ENCODE results near the gene ATP2A2. TPM values are rescaled to one million over a fixed set of nuclear protein-coding genes. Genes with fewer than 3 reads are reported as not detected.
"Not testable (repeated sequence)": the region's sequence is repeated elsewhere in the genome, so short reads cannot be mapped to it uniquely, and the experiment has no call there.

Gene ATP2A2
- polyA plus RNA-seq, 12 donors = 253 to 764 (median 599) TPM; not detected in 1

- not testable (repeated sequence) for DNase-seq
These were observed 25.1 kb upstream of the ATP2A2 start for GRCh38 chr12:110255890-110256456.

DNA sequence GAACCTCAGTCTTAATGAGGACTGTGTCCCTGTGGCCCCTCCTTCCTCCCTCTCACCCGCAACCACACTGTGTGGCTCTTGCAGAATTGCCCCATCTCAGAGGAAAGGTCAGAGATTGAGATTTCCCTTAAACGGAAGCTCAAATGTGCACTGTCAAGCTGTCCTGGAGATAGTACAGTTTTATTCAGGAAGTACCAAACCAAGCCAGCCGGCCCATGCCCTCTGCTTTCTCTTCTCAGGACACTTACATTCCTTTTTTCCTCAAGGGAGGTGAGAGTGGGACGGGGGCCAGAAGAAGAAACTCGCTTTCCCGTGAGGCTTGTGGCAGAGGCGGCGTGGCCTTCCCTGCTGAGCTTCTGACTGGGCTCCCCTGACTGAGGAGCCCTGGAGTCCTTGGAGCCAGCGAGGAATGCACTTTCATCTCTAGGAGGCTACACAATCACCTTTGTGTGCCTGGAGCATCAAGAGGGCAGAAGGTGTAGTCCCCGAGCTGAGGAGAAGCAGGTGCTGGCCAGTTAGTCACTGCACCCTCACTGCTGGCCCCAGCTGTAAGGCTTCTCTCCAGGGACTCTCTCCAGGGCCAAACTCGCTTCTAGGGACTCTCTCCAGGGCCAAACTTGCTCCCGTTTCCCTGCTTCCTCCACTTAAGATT, 24.1 kb upstream of the ATP2A2 start:
- no peak for DNase-seq

- DNase-seq = no peak
These were observed 22.6 kb upstream of the ATP2A2 start for GRCh38 chr12:110258466-110258865.

DNA sequence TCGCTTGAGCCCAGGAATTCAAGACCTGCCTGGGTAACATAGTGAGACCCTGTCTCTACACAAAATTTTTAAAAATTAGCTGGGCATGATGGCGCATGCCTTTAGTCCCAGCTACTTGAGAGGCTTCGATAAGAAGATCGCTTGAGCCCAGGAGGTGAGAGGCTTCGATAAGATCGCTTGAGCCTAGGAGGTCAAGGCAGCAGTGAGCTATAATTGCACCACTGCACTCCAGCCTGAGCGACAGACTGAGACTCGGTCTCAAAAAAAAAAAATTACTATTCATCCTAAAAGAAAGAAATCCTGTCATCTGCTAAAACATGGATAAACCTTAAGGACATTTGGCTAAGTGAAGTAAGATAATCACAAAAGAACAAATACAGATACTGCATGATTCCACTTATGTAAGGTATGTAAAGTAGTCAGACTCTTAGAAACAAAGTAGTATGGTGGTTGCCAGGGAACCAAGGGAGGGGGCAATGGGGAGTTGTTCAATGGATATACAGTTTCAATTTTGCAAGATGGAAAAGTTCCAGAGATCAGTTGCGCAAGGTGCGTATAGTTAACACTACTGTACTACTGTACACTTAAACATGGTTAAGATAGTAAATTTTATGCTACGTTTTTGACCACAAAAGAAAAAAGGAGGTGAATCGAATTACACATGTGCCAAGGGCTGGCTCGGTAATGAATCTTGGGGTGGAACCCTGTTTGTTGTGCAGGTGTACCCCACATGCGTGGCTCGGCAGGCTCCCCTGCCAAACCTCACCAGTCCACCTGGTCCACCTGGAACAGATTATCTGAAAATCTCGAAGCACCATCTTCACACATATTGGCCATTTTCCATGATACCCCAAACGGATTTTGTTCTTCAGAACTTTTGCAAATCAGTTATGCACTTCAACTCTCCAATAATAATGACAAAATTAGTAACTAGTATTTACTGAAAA, 18.3 kb upstream of the ATP2A2 start:
- no peak for DNase-seq

DNA sequence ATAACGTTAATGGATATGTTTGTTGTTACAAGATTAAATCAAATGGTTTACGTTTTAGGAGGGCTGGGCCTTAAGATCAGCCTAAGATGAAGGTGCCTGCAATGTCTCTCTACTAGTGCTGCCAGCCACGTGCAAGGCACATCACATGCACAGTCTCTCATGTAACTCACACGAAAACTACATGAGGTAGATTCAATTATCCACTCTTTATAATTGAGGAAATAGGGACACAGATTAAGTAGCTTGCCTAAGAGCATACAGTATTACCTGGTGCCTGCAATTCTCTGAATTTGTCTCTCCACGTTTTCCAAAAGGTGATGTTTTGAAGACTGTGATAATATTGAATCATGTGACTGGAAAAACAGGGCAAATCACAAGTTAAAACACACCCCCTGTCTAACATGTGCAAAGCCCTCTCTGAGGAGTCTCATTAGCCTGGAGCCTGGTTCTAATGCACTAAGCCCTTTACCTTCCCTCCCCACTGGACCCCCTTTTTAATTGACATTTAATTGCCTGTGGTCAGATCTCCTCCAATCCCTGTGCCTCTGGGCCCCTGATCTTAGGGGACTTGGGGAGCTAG, 14.6 kb upstream of the ATP2A2 start:
- no peak for DNase-seq

DNA sequence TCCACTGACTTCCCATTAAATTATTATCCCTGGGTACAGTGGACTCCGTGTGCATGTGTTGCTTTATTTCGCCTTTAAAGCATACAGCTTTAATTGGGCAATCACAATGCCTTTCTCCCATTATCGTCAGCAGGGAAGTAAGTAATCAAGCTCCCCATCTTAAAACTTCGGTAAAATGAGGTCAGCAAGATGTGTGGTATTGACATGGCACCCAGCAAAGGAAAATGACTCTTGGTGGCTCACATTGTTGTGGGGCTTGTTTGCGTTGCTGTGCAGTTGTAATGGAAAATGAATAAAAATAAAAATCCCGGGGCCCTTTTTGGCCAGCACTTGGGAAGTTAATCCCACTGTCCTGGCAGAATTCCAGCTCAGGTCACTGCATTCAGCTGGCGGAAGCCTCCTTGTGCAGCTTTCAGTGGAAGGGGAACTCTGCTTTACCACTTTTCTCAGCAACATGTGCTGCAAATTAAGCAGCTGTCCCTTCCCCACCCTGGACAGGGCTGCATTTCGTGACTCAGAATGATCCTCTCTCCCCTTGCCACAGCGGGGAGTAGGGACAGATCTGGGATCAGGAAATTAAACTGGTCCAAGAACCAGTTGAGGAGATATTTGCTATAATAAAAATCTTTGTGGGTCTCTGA, 13.9 kb upstream of the ATP2A2 start:
- DNase-seq = peak; percentile 89

GRCh38 chr12:110269622-110270124, 11.4 kb upstream of the ATP2A2 start:
- no peak for DNase-seq

DNA sequence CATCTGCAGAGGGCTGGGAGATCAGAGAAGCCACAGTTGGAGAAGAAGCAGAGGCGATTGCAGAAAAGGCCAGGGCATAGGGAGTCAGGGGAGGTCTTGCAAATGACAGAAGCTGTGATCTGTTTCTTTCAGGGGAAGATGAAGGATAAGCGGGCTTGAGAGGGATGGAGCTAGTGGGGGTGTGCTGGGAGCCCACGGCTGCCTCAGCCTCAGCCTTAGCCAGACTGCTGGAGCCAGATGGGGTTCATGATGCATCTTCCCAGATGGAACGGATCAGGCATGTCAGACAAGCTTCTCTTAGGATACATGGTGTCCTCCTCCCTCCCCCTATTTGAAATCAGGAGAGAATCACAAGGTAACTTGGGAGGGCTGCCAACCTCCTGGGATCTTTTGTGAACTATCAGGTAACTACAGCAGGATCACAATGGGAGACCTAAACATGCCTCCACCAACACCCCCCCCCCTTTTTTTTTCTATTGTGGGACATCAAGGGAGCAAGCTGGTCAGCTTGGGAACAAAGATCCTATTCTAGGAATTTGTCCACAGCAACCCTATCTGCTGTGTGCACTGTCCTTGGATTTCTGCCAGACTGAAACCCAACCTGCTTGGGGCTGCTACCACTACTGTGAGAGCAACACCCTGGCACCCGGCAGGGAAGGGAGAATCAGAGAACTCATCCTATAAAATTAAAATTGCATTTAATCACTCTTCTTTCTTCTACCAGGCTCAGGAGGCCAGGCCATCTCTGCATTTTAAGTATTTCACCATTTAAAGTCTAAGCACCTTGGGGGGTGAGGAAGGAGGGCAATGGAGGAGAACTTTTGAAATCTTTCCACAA, 10.7 kb upstream of the ATP2A2 start:
- no peak for DNase-seq

- DNase-seq = no peak
These were observed 10.0 kb upstream of the ATP2A2 start for GRCh38 chr12:110271015-110271414.

DNA sequence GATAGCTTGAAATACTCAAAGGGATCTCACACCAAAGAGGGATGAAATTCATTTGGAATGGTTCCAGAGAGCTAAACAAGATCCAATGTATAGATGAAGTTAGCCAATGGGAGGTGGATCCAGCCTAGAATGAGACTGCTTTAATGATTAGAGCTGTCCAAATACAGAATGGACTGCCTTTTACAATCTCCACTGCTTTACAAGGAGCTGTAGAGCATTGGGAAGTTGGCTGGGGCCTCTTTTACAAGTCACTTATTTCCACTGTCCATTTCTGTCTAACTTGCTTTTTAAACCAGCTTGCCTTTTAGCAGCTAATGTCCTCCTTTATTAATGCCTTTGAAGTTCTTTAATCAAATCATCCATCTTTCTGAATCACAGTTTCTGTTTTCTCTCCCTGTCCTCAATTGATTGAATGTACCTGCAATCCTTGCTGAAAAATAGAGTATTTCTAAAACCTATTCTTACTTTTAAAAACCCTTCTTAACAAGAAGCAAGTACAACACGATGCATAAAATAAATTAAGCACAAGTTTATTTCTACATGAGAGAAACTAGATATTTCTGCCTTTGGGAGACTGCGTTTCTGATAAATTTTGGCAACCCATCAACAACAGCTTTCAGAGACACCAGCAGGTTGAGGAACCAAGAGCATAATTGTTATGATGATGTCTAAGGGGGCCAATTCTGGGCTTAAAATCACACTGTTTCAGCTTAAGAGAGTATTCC, 3.4 kb upstream of the ATP2A2 start:
- no peak for DNase-seq

- no peak for DNase-seq
These were observed 2.9 kb upstream of the ATP2A2 start for GRCh38 chr12:110278255-110278536.

DNA sequence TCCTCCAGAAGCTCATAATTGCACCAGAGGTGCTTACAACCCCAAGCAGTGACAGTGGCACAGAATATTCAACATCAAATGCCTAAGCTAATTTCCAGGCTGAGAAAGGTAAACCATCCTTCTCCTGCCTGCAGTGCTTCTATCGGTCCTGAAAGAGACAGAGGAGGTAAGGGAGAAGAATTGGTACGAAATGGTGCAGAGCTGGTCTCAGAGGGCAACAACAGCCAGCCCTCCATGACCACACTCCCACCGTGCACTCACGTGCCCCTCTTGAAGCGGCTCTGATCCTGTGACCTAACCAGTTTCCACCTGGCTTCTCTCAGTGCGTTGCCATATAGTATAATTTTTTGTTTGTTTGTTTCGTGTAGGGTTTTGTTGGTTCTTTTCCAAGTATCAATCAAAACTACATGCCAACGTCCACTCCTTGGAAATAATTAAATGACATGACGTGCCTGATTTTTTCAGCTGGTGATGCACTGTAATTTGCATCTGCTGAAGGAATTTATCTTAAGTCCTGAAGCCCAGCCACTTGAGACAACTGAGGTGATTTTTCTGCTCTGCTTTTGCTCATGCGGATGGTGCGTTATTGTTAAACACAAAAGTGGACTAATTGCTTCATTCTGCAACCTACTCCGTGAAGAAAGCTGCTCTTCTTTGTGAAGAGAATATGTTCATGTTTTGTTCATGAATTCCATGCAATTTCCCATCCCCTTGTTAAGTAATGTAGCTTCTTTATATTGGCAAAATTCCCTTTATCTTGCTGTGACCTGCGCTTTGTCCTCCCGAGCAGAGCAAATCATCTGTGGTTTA, 1.3 kb upstream of the ATP2A2 start:
- DNase-seq = no peak

DNA sequence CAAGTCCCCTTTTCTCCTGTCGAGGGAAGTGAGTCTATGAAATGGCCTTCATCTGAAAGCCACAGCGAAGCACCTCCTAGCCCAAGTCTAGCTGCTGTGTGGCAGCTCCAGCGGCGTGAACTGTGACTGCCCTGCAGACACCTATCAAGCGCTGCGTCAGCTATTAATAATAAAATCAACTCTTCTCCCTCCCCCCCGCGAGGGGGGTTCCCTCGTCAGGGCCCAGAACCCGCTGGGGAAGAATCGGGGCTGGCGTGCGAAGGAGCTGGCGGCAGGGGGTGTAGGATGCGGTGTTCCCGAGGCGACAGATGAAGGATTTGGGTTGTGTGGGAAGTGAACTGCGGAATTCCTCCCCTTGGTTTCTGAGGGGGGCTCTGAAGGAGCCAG, 662 bp upstream of the ATP2A2 start:
- DNase-seq = no peak

DNA sequence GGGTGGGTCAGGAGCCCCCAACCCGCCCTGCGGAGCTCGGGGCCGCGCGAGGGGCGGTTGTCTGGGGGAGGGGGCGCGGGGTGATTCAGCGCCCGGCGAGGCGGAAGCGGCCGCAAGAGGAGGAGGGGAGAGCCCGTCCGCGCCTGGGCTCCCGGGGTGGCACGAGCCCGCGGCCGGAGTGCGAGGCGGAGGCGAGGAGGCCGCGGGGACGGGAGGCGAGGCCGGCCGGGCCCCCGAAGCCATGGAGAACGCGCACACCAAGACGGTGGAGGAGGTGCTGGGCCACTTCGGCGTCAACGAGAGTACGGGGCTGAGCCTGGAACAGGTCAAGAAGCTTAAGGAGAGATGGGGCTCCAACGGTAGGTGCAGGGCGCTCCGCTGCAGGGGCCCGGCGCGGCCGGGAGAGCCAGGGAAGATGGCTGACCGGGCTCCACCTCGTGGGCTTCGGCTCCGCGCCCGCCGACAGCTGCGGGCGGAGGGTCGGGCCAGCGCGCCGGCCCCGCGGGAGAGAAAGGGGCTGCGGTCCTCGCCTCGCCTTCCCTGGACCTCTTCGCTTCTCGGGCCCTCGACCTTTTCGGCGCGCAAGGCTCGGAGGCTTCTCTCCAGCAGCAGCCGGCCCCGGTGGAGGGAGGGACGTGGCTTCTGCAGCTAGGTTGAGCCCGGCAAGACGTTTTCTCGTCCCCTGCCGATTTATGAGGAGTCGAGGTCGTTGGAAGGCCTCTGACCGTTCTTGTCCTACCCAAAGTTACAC, 677 bp downstream of the ATP2A2 start:
- peak; percentile 43 for DNase-seq

DNA sequence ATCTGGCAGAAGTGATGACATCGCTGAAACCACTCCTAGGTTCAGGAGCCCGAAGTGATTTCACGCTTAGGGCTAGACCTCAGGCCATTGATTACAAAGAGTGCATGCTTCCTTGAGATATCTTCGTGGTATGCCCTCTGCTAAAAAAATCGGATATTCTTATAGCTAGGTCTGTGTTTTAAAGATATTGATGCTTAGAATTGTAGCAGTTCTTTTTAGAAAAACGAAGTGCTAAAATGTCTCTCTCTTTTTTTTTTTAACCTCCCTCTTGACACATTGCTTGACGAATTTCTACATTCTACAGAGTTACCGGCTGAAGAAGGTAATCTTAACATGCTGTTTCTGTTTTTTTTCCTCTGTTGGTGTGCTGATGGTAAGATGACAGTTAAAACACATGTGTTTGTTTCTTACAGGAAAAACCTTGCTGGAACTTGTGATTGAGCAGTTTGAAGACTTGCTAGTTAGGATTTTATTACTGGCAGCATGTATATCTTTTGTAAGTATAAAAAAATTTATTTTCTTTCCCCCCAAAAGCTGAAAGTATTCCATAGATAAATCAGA, 1.3 kb downstream of the ATP2A2 start:
- no peak for DNase-seq

GRCh38 chr12:110282956-110283817, 2.1 kb downstream of the ATP2A2 start:
- no peak for DNase-seq

DNA sequence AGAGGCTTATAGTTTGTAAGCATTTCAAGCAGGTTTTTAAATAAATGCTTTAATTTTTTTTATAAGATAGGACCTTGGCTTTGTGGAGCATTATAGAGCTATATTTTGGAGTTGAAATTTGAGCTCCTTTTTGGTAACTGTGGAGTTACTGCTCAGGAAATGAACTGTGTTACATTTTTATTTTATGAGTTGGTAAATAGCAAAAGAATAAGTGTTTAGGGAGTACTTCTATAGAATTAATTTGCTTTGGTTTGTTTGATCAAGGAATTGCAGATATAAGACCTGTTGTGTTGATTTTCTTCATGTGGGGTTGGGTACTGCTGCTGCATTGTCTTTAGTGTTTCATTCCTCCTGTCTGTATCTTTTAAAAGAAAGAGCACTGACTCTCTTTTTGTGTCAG, 3.5 kb downstream of the ATP2A2 start:
- no peak for DNase-seq

Data from muscle of arm (tissue), 12 donors.